NCI-H2196 (cell line): ENCODE results near the gene SLC25A47.

ENCODE experiments used
- DNase-seq: peaks from one replicate; lab custom pipeline; 2025; ENCODE audit not compliant: unreplicated experiment; lab: John Stamatoyannopoulos, UW

SLC25A47 gene

GRCh38 chr14:100374876-100375265 lies 51.7 kb downstream of the SLC25A47 start:
- no peak for DNase-seq

GRCh38 chr14:100375266-100375962 lies 52.3 kb downstream of the SLC25A47 start:
- peak; percentile 4 for DNase-seq

- peak; percentile 85 for DNase-seq
Observed at GRCh38 chr14:100375963-100376735, 53.0 kb downstream of the SLC25A47 start, which contains the start of gene WDR25. TSS of gene WDR25 (plus strand) at chr14:100376485.

- DNase-seq, result no peak
Observed at GRCh38 chr14:100376751-100377171, 53.6 kb downstream of the SLC25A47 start.
